ENCODE results near the gene GAL3ST2. TPM values are rescaled to one million over a fixed set of nuclear protein-coding genes. Genes with fewer than 3 reads are reported as not detected.

GAL3ST2 gene
- total RNA-seq, 2 experiments from 2014 or later, result 1.1 TPM; not detected in 1

DNA sequence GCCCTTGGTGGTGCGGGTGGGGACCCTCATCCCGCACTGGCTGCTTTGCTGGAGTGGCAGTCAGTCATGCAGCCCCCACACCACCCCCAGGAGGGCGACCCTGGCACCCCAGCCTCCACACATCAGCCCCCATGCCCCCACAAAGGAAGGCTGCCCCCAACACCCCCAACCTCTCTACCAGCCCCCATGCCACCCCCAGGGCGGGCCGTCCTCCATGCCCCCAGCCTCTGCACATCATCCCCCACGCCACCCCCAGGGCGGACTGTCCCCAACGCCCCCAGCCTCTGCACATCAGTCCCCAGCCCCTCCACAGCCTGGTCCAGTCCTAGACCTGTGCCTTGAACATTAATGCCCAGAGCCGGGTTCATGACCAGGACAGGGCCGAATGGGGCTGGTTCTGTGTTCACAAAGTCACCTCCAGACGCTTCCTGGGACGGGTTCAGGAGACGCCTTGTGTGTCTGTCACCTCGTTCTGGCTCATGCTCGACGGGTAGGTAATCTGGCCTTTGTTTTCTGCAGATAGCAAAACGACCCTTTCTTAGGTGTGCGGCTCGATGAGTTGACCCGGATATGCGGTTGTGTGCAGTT, 23.8 kb upstream of the GAL3ST2 start:
- intact Hi-C loops (cut with micrococcal nuclease; ENCODE audit: unreplicated experiment), result no loop called here
- ChIA-PET POLR2A (no interaction called here), CTCF (ENCODE audit: unreplicated experiment) (no interaction called here)
- Histone ChIP-seq H3K36me3 (ENCODE audit: insufficient read depth, low read length) (peaks cover 28% of the 10 kb centered on the region), H3K27ac (ENCODE audit: low read depth, low read length, poor library complexity, severe bottlenecking) (no peak overlapping the region), H3K9me3 (ENCODE audit: low read length) (no peaks in the 10 kb centered on the region), H3K4me3 (ENCODE audit: low read depth, low read length, poor library complexity, severe bottlenecking) (no peak overlapping the region), H3K4me1 (ENCODE audit: insufficient read depth, low read length, poor library complexity, severe bottlenecking) (no peaks in the 10 kb centered on the region), H2AFZ (ENCODE audit: low read length) (no peak overlapping the region), H3K79me2 (ENCODE audit: insufficient read depth, low read depth, low read length) (no peaks in the 10 kb centered on the region), H3K4me2 (ENCODE audit: low read length) (no peak overlapping the region), H4K20me1 (ENCODE audit: insufficient read depth, low read length) (no peaks in the 10 kb centered on the region), H3K9me2 (ENCODE audit: insufficient read depth, low read length) (no peaks in the 10 kb centered on the region)
- BruUV-seq (replicated peaks), result no TSS peak
- DNase-seq (ENCODE audit: low spot score), result no peak
- TF ChIP-seq, protein P1, sequence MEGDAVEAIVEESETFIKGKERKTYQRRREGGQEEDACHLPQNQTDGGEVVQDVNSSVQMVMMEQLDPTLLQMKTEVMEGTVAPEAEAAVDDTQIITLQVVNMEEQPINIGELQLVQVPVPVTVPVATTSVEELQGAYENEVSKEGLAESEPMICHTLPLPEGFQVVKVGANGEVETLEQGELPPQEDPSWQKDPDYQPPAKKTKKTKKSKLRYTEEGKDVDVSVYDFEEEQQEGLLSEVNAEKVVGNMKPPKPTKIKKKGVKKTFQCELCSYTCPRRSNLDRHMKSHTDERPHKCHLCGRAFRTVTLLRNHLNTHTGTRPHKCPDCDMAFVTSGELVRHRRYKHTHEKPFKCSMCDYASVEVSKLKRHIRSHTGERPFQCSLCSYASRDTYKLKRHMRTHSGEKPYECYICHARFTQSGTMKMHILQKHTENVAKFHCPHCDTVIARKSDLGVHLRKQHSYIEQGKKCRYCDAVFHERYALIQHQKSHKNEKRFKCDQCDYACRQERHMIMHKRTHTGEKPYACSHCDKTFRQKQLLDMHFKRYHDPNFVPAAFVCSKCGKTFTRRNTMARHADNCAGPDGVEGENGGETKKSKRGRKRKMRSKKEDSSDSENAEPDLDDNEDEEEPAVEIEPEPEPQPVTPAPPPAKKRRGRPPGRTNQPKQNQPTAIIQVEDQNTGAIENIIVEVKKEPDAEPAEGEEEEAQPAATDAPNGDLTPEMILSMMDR (conservative IDR thresholded peaks at IDR 0.05; ENCODE audit: low read length), result no peak
- TF ChIP-seq EZH2phosphoT487 (IDR thresholded peaks at IDR 0.05; ENCODE audit: borderline replicate concordance, low read depth, low read length), result no peak

DNA sequence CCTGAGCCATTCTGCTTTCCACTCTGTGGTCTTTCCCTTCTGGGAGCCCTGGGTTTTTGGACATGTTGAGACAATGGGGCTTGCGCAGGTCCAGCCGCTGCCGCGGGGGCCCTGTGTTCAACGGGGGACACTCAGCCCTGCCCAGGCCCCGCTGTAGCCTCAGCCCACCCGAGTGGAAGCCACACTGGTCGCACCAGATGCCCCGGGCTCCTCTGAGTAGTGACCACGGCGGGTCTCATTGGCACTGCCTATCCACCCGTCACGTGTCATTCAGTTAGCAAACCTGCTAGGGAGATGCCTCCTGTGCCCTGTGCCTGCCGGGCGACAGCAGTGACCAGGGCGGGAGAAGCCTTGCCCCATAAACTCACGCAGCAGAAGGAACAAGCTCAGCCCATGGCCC, 23.1 kb upstream of the GAL3ST2 start:
- DNase-seq (ENCODE audit: low spot score), result no peak
- H3K4me2 ChIP-seq (ENCODE audit: low read length), result no peak overlapping the region
- no peak overlapping the region for H3K27ac ChIP-seq (ENCODE audit: low read depth, low read length, poor library complexity, severe bottlenecking)
- ChIA-PET CTCF (ENCODE audit: unreplicated experiment) (no interaction called here), POLR2A (no interaction called here)
- no TSS peak for BruUV-seq (replicated peaks)
- no peak overlapping the region for H3K4me3 ChIP-seq (ENCODE audit: low read depth, low read length, poor library complexity, severe bottlenecking)
- H3K4me1 ChIP-seq (ENCODE audit: insufficient read depth, low read length, poor library complexity, severe bottlenecking), result no peaks in the 10 kb centered on the region
- H3K9me2 ChIP-seq (ENCODE audit: insufficient read depth, low read length), result no peaks in the 10 kb centered on the region
- no peaks in the 10 kb centered on the region for H4K20me1 ChIP-seq (ENCODE audit: insufficient read depth, low read length)
- H2AFZ ChIP-seq (ENCODE audit: low read length), result no peak overlapping the region
- H3K9me3 ChIP-seq (ENCODE audit: low read length), result no peaks in the 10 kb centered on the region
- TF ChIP-seq, protein P1 (conservative IDR thresholded peaks at IDR 0.05; ENCODE audit: low read length), result no peak
- TF ChIP-seq EZH2phosphoT487 (IDR thresholded peaks at IDR 0.05; ENCODE audit: borderline replicate concordance, low read depth, low read length), result no peak
- peaks cover 30% of the 10 kb centered on the region for H3K36me3 ChIP-seq (ENCODE audit: insufficient read depth, low read length)
- intact Hi-C loops (cut with micrococcal nuclease; ENCODE audit: unreplicated experiment), result no loop called here
- no peaks in the 10 kb centered on the region for H3K79me2 ChIP-seq (ENCODE audit: insufficient read depth, low read depth, low read length)

DNA sequence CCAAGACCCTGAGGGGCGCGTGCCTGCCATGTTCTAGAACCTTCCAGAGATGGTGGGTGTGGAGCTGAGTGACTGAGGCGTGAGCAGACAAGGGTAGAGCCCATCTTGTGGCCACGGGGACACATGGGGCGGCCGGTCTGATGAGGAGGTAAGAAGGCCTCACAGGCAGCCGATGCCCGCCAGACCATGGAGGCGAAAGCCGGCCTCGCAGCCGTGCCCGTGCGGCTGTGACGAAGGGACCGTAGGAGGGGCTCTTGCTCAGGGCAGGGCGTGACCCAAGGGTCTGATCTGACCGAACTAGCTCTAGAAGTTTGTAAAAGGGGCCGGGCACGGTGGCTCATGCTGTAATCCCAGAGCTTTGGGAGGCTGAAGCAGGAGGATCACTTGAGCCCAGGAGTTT, 22.6 kb upstream of the GAL3ST2 start:
- H3K4me3 ChIP-seq (ENCODE audit: low read depth, low read length, poor library complexity, severe bottlenecking), result no peak overlapping the region
- no peaks in the 10 kb centered on the region for H3K9me3 ChIP-seq (ENCODE audit: low read length)
- no peaks in the 10 kb centered on the region for H3K4me1 ChIP-seq (ENCODE audit: insufficient read depth, low read length, poor library complexity, severe bottlenecking)
- H3K9me2 ChIP-seq (ENCODE audit: insufficient read depth, low read length), result no peaks in the 10 kb centered on the region
- H3K36me3 ChIP-seq (ENCODE audit: insufficient read depth, low read length), result peaks cover 36% of the 10 kb centered on the region
- POLR2A ChIA-PET, result no interaction called here
- BruUV-seq (replicated peaks), result no TSS peak
- H3K4me2 ChIP-seq (ENCODE audit: low read length), result no peak overlapping the region
- TF ChIP-seq, protein P1 (conservative IDR thresholded peaks at IDR 0.05; ENCODE audit: low read length), result no peak
- TF ChIP-seq EZH2phosphoT487 (IDR thresholded peaks at IDR 0.05; ENCODE audit: borderline replicate concordance, low read depth, low read length), result no peak
- no peak overlapping the region for H2AFZ ChIP-seq (ENCODE audit: low read length)
- no peaks in the 10 kb centered on the region for H3K79me2 ChIP-seq (ENCODE audit: insufficient read depth, low read depth, low read length)
- DNase-seq (ENCODE audit: low spot score), result no peak
- intact Hi-C loops (cut with micrococcal nuclease; ENCODE audit: unreplicated experiment), result no loop called here
- CTCF ChIA-PET (ENCODE audit: unreplicated experiment), result no interaction called here
- H3K27ac ChIP-seq (ENCODE audit: low read depth, low read length, poor library complexity, severe bottlenecking), result no peak overlapping the region
- no peaks in the 10 kb centered on the region for H4K20me1 ChIP-seq (ENCODE audit: insufficient read depth, low read length)
